GM10266 (cell line): ENCODE data around the gene SERINC2.

Experiments
- DNase-seq: peaks from one replicate; pipeline ENCODE4 v3.0.0; 2012; ENCODE audit errors: extremely low spot score
- TF ChIP-seq, protein P1 (sequence below): IDR thresholded peaks from 2 replicates; pipeline ENCODE4 v1.5.1; 2012; ENCODE audit warnings: mild to moderate bottlenecking, low read depth; ENCODE audit not compliant: control insufficient read depth, insufficient read depth; ENCODE audit errors: missing control alignments

The SERINC2 gene

DNA sequence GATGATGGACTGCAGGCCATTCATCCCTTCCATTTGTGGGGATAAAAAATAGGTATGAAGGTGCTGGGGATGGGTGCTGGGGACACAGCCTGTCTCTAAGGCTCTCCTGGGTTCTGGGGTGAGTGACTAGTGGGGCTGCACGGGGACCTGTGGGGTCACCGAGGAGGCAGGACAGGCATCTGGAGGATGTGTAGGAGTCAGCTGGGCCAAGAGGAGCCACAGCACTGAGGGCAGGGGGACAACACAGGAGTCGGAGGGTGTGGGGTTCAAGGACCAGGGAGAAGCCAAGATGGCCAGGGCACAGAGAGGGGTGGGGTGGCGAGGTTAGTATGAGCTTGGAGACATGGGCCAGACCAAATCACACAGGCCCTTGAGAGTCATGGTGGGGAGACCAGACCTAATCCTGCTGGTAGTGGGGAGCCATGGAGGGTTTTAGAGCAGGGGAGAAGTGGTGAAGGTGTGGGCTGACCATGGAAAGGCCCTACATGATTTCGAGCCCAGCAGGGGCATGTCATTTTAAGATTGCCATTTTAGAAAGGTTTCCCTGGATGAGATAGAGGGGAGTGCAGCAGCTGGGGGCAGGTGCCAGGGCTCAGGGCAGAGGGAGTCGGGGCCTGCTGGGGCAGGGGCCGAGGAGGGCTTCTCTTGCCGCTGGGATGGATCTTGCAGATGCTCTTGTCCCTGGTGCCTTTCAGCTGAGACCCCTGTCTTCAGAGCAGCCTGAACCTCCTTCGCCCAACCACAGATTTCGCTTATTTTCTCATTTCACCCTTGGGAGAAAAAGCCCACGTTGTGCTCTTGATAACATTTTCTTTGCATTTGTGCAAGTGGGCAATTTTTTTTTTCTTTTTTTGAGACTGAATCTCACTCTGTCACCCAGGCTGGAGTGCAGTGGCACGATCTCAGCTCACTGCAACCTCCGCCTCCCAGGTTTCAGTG lies 22.7 kb downstream of the SERINC2 start:
- TF ChIP-seq, protein P1, sequence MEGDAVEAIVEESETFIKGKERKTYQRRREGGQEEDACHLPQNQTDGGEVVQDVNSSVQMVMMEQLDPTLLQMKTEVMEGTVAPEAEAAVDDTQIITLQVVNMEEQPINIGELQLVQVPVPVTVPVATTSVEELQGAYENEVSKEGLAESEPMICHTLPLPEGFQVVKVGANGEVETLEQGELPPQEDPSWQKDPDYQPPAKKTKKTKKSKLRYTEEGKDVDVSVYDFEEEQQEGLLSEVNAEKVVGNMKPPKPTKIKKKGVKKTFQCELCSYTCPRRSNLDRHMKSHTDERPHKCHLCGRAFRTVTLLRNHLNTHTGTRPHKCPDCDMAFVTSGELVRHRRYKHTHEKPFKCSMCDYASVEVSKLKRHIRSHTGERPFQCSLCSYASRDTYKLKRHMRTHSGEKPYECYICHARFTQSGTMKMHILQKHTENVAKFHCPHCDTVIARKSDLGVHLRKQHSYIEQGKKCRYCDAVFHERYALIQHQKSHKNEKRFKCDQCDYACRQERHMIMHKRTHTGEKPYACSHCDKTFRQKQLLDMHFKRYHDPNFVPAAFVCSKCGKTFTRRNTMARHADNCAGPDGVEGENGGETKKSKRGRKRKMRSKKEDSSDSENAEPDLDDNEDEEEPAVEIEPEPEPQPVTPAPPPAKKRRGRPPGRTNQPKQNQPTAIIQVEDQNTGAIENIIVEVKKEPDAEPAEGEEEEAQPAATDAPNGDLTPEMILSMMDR, result no peak
- no peak for DNase-seq

DNA sequence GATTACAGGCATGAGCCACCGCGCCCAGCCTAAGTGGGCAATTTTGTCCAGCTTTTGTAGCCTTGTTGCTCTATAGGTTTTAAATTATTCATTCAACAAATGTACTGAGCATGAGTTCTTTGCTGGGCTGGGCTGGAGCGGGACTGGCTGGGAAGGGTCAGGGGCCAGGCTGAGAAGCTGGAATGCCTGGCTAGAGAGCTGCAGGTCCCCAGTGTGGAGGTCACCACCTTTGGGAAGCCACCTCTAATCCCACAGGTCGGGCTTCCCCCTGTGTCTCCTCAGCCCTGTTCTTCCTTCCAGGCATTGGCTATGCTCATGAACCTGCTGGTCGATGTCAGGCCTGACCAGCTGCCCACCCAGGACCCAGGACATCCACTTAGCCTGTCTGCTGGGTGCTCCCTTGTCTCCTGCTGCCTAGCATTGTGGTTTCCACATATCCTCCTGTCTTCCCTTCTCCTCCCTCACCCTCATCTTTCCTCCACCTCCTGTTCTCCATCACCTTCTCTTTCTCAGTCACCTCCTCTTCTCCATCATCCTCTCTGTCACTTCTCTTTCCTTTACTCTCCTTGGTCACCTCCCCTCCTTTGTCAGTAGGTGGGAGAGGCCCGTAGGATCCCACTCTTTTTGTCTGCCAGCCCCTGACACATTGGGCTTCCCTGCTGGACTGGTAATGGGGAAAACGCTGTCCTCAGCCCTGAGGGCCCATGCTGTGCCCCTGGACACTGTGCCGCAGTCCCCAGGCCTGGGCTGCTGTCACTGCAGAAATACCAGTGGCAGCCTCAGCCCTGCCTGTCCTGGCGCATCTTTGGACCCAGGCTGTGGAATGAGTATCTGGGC lies 23.8 kb downstream of the SERINC2 start:
- no peak for DNase-seq
- TF ChIP-seq, protein P1, result no peak

DNA sequence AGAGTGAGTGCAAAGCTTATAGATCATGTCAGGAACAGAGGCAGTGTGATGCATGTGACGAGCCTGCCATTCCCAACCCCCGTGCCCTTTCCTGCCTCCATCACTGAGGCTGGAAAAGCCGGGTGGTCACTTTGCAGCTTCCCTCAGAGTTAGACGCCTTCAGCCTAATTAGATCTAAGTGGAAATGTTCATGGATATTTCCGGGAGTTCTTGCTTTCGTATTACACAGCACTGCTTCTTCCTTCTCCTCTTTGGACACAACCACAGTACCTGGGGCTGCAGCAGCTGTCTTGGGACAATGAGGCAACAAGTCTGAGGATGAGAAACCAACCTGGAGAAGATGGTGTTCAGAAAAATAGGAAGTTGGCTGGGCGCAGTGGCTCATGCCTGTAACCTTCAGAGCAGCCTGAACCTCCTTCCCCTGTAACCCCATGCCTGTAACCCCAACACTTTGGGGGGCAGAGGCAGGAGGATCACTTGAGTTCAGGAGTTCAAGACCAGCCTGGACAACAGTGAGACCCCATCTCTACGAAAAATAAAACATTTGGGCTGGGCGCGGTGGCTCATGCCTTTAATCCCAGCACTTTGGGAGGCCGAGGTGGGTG lies 24.5 kb downstream of the SERINC2 start:
- no peak for DNase-seq
- TF ChIP-seq, protein P1, result no peak

DNA sequence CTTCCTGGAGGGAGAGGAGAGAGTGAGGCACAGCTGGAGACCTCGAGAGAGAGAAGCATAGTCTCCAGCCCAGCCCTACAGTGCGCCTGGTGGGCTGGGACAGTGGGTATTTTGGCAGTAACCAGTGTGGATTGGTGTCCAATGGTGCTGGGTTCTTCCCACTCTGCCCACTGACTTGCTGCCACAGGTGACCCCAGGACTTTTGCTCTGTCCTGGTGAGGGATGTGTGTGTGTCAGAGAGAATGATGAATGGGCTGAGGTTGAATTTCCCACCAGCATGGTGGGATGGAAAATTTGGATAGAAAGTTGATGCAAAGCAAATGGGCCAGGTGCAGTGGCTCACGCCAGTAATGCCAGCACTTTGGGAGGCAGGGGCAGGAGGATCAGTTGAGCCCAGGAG lies 26.3 kb downstream of the SERINC2 start:
- TF ChIP-seq, protein P1, result no peak
- DNase-seq, result no peak

DNA sequence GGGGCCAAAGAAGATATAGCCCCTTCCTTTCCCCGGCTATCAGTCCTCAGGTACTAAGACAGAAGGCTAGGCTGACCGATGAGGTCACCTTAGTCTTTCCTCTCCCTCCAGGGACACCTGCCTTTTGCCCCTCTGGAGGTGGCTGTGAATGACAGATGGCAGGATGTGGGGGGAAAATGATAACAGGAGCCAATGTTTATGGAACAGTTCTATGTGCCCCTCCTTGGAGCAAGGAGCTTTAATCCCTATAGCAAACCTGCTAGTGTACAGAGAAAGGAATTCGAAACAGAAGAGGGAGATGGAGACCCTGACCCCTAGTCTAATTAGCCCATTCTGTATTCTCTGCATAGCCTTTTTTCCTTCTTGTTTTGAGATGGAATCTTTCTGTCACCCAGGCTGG lies 28.1 kb downstream of the SERINC2 start:
- no peak for DNase-seq
- TF ChIP-seq, protein P1, result no peak

DNA sequence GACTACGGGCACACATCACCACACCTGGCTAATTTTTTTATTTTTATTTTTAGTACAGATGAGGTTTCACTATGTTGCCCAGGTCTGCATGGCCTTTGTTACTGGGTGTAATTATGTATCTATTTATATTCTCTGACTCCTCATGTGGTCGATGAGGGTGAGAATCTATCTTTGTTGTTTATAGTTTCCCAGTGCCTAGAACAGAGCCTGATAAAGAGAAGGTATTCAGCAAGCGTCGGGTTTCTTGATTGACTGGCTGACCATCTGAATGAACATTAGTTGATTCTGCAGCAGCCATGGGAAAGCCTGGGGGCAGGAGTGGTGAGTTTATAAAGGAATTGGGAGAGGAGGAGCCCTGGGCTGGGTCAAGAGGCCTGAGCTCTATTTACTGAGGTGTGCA lies 28.5 kb downstream of the SERINC2 start:
- DNase-seq, result no peak

More for the DNA sequence above, 28.5 kb downstream of the SERINC2 start:
- TF ChIP-seq, protein P1, result no peak
